Tibial nerve (tissue), 4 donors: ENCODE data around the gene ADGRF5. TPM values are rescaled to one million over a fixed set of nuclear protein-coding genes. Genes with fewer than 3 reads are reported as not detected.

ENCODE experiments used
- DNase-seq, 2 donors: peaks; one replicate each; pipeline ENCODE4 v3.0.0-alpha.2; 2019; ENCODE audit warnings: low spot score in 2 of 2
- H3K27ac ChIP-seq, 4 donors: fragments of 200-600 bp; sonication (generic) in 3 of 4; one replicate each; pipeline ENCODE4 v1.5.1; 2017 to 2019; ENCODE audit warnings: mild to moderate bottlenecking in 1 of 4
- H3K27me3 ChIP-seq, 2 donors: fragments of 200-600 bp; sonication (generic) in 1 of 2; one replicate each; pipeline versions ENCODE4 v1.5.1 to v1.6.0; 2017 to 2019
- H3K36me3 ChIP-seq, 3 donors: fragments of 200-600 bp; sonication (generic); one replicate each; pipeline ENCODE4 v1.5.1; 2018 to 2019
- H3K4me1 ChIP-seq, 4 donors: fragments of 200-600 bp; sonication (generic) in 3 of 4; one replicate each; pipeline ENCODE4 v1.5.1; 2017 to 2019
- H3K4me3 ChIP-seq, 4 donors: fragments of 200-600 bp; sonication (generic) in 3 of 4; one replicate each; pipeline ENCODE4 v1.5.1; 2017 to 2019; ENCODE audit warnings: mild to moderate bottlenecking in 1 of 4, moderate library complexity in 1 of 4
- H3K9me3 ChIP-seq, 4 donors: fragments of 200-600 bp; sonication (generic) in 3 of 4; one replicate each; pipeline ENCODE4 v1.5.1; 2017 to 2019
- CTCF ChIP-seq, 5 experiments: fragments of 200-600 bp in 3 of 5; fragments of 450-650 bp in 2 of 5; sonication (generic) in 3 of 5; IDR thresholded peaks; one replicate each; pipeline ENCODE4 v1.5.1; 2016 to 2019; ENCODE audit warnings: antibody characterized with exemption in 5 of 5, mild to moderate bottlenecking in 3 of 5, moderate library complexity in 2 of 5
- EP300 ChIP-seq, 2 donors: sonication (generic); formaldehyde crosslinking; IDR thresholded peaks; one replicate each; pipeline ENCODE4 v1.6.1; 2017; ENCODE audit warnings: antibody characterized with exemption in 2 of 2, mild to moderate bottlenecking in 1 of 2
- POLR2A ChIP-seq, 2 donors: fragments of 450-650 bp; IDR thresholded peaks; one replicate each; pipeline ENCODE4 v1.6.1; 2017; ENCODE audit warnings: antibody characterized with exemption in 2 of 2, mild to moderate bottlenecking in 2 of 2, moderate library complexity in 2 of 2
- WGBS, 2 donors: methylation state at CpG; one replicate each; pipeline ENCODE4 v1.1.5; 2018; 5-methylcytosine and 5-hydroxymethylcytosine counted together
- total RNA-seq, 4 donors: library from RNA; depleted of rRNA; stranded (reverse); fragments of >200 nt; gene quantifications; one replicate each; pipeline ENCODE4 v1.1.0, GENCODE V29; 2016

ADGRF5 gene
- total RNA-seq, 4 donors from 2014 or later, result 17.4 to 32.4 (median 19.4) TPM

- Histone ChIP-seq H3K4me1 (peaks cover 0 to 12% (median 0%) of the 10 kb centered on the region in 4 donors), H3K36me3 (no peaks in the 10 kb centered on the region), H3K9me3 (no peaks in the 10 kb centered on the region), H3K27me3 (no peaks in the 10 kb centered on the region), H3K27ac (peak overlapping the region in 1 of 4 donors; percentile 17), H3K4me3 (no peak overlapping the region)
- DNase-seq, result no peak
- TF ChIP-seq CTCF (IDR thresholded peaks at IDR 0.05), result no peak
- no peak for TF ChIP-seq EP300 (IDR thresholded peaks at IDR 0.05)
- no peak for TF ChIP-seq POLR2A (IDR thresholded peaks at IDR 0.05)
- WGBS, 2 donors, result 72 to 73% methylated on average over 7 of the region's 7 CpGs
Measured at GRCh38 chr6:46923476-46923875, 1.7 kb upstream of the ADGRF5 start.

- peaks cover 0 to 8% (median 0%) of the 10 kb centered on the region in 4 donors for H3K4me1 ChIP-seq
- 39 to 57% methylated on average over 6 of the region's 6 CpGs for WGBS, 2 donors
- peak overlapping the region in 2 of 4 donors; percentile 64 for H3K27ac ChIP-seq
- peak overlapping the region in 1 of 4 donors; percentile 25 for H3K4me3 ChIP-seq
- no peak for TF ChIP-seq POLR2A (IDR thresholded peaks at IDR 0.05)
- no peak for TF ChIP-seq EP300 (IDR thresholded peaks at IDR 0.05)
- no peak for TF ChIP-seq CTCF (IDR thresholded peaks at IDR 0.05)
- no peaks in the 10 kb centered on the region for H3K36me3 ChIP-seq
- no peaks in the 10 kb centered on the region for H3K9me3 ChIP-seq
- DNase-seq, result no peak
- no peaks in the 10 kb centered on the region for H3K27me3 ChIP-seq
Measured at GRCh38 chr6:46921059-46921458, 679 bp downstream of the ADGRF5 start.

- no peak for DNase-seq
- no peak overlapping the region for H3K4me3 ChIP-seq
- 67 to 88% methylated on average over 3 of the region's 3 CpGs for WGBS, 2 donors
Measured at GRCh38 chr6:46918806-46919205, 2.9 kb downstream of the ADGRF5 start.

GRCh38 chr6:46917002-46917545 lies 4.7 kb downstream of the ADGRF5 start:
- DNase-seq, result no peak
- no peaks in the 10 kb centered on the region for H3K36me3 ChIP-seq
- H3K27me3 ChIP-seq, result no peaks in the 10 kb centered on the region
- H3K4me3 ChIP-seq, result no peak overlapping the region
- H3K4me1 ChIP-seq, result no peaks in the 10 kb centered on the region
- WGBS, 2 donors, result 41 to 46% methylated on average over 3 of the region's 3 CpGs
- H3K9me3 ChIP-seq, result no peaks in the 10 kb centered on the region
- no peak for TF ChIP-seq EP300 (IDR thresholded peaks at IDR 0.05)
- TF ChIP-seq POLR2A (IDR thresholded peaks at IDR 0.05), result no peak
- TF ChIP-seq CTCF (IDR thresholded peaks at IDR 0.05), result no peak
- H3K27ac ChIP-seq, result no peak overlapping the region

More at GRCh38 chr6:46918806-46919205, 2.9 kb downstream of the ADGRF5 start:
- Histone ChIP-seq H3K27ac (peak overlapping the region in 1 of 4 donors; percentile 3), H3K27me3 (no peaks in the 10 kb centered on the region), H3K9me3 (no peaks in the 10 kb centered on the region), H3K36me3 (no peaks in the 10 kb centered on the region), H3K4me1 (no peaks in the 10 kb centered on the region)
- TF ChIP-seq EP300 (IDR thresholded peaks at IDR 0.05) (no peak), CTCF (IDR thresholded peaks at IDR 0.05) (no peak), POLR2A (IDR thresholded peaks at IDR 0.05) (no peak)

- WGBS, 2 donors, result 81 to 89% methylated on average over 4 of the region's 4 CpGs
- TF ChIP-seq EP300 (IDR thresholded peaks at IDR 0.05) (no peak), POLR2A (IDR thresholded peaks at IDR 0.05) (no peak), CTCF (IDR thresholded peaks at IDR 0.05) (no peak)
- Histone ChIP-seq H3K27ac (no peak overlapping the region), H3K4me1 (no peaks in the 10 kb centered on the region), H3K27me3 (no peaks in the 10 kb centered on the region), H3K36me3 (no peaks in the 10 kb centered on the region), H3K4me3 (no peak overlapping the region), H3K9me3 (no peaks in the 10 kb centered on the region)
- no peak for DNase-seq
Measured at GRCh38 chr6:46915866-46916265, 5.9 kb downstream of the ADGRF5 start.
